ENCODE data around the gene MAPKBP1.

MAPKBP1 gene

DNA sequence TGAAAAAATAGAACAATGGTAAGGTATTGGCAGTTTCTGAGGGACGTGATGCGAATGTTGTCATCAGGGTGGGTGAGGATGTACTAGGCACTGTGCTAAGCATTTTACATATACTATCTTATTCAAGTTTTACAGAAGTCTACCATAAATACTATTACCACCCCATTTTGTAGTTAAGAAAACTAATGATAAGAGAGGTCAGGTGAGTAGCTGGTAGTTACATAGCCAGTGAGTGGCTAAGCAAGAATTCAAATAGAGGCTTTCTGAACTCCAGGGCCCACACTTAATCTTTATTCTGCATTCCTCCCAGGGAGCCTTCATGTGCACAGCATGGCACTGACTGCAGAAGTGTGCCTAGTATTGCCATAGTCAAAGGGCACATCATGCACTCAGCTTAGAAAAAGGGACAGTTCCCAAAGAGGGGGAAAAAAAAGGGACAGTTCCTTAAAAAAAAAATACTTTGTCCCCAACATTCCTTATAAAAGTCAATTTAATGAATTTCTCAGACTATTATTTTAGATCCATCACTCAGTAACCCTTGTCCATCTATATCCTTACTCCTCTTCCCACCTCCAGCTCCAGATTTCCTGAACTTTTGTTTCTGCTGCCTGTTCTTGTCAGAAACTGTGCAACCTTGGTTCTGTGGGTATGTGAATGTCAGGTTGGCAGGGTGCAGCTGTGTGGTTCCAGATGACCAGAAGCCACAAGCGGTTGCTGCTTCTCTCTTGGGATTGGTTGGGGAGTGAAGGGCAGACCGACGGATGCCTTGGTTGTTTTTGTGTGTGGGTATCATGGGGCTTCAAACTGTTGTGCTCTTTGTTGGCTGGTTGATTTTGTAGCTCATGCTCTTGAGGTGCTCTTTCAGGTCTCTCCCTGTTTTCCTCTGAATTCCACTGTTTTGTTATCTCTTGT, 8.3 kb downstream of the MAPKBP1 start:
- no peak for DNase-seq (ENCODE audit: low read depth in 1 of 2, low spot score in 1 of 2)

DNA sequence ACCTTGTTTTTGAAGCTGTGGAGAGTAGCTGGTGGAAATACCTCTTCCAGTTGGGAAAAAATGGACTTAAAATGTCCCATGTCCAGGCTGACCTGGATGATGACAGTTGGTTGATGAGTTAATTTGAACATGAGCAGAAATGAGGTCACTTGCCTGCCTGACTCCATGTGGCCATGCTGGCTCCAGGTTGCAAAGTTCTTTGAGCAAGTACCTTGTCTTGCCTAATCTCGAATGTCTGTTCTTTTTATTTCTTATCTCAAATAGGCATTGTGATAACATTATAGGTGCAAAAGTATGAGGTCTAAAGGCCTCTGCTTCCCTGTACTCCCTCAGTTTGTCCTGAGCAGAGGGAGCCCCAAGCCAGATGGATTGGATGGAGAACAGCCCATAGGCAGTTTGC, 9.0 kb downstream of the MAPKBP1 start:
- DNase-seq (ENCODE audit: low read depth in 1 of 2, low spot score in 1 of 2) = no peak

- DNase-seq (ENCODE audit: low read depth in 1 of 2, low spot score in 1 of 2) = no peak
These were observed 14.0 kb downstream of the MAPKBP1 start for GRCh38 chr15:41788262-41788661.

GRCh38 chr15:41789236-41789635, 15.0 kb downstream of the MAPKBP1 start:
- no peak for DNase-seq (ENCODE audit: low read depth in 1 of 2, low spot score in 1 of 2)

DNA sequence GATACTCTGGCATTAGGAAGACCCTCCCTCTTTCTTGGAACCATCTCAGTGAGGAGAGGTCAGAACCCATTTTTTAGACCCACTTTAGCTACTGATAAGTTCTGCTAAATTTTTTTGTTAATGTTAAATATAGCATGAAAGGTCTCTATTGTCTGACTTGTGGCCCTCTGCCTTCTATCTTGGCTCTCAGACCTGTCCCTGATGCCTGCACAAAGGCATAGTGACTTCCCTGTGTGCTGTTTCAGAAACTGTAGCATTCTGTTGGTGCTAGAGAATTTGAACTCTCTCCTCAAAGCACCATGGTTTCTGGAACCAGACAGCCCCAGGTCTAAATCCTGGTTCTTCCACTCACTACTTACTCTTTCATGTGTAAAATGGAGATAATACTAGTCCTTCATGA, 15.4 kb downstream of the MAPKBP1 start:
- DNase-seq (ENCODE audit: low read depth in 1 of 2, low spot score in 1 of 2) = no peak

GRCh38 chr15:41790169-41790568, 15.9 kb downstream of the MAPKBP1 start:
- no peak for DNase-seq (ENCODE audit: low read depth in 1 of 2, low spot score in 1 of 2)

GRCh38 chr15:41790756-41791546, 16.7 kb downstream of the MAPKBP1 start:
- DNase-seq (ENCODE audit: low read depth in 1 of 2, low spot score in 1 of 2) = no peak

DNA sequence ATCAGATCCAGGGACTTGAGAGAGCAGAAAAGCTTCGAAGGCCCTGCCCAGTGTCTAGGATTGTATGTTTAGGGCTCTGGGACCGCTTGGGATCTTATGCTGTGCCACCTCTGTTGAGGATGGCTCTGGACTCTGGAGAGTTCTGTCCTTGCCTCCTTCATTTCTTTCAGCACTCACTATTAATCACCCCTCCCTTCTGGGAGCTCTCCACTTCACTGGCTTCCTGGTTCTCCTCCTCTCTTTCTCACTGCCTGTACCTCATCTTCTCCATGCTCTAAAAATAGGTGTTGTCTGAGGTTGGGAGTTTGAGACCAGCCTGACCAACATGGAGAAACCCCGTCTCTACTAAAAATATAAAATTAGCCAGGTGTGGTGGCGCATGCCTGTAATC, 17.3 kb downstream of the MAPKBP1 start:
- DNase-seq (ENCODE audit: low read depth in 1 of 2, low spot score in 1 of 2) = no peak

DNA sequence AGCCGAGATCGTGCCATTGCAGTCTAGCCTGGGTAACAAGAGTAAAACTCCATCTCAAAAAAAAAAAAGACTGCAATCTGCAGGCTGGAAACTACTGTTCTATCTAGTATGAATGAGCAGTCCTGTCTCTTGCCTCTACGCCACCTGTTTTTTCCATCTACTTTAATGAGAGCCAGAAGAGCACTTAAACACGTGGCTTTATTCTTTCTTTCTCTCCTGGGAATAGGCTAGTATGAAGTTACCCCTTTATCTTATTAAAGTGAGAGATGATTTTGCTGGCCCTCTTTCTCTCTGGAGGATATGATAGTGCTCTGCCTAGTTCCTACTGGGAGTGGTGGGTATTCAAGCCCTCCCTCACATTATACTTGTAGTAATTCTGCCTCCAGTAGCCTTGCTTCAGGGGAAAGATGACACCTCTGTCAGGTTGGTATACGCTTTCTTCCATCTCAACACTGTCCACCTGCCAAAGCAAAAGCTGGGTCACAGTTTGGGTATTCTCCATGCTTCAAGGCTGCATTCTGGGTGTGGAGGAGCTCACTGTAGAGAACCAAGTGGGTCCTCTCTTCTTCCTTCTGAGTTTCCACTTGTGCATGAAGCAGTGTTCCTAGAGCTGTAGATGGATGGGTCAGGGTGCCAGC, 17.8 kb downstream of the MAPKBP1 start:
- DNase-seq (ENCODE audit: low read depth in 1 of 2, low spot score in 1 of 2) = no peak

- no peak for DNase-seq (ENCODE audit: low read depth in 1 of 2, low spot score in 1 of 2)
These were observed 19.8 kb downstream of the MAPKBP1 start for GRCh38 chr15:41794081-41794480.

DNA sequence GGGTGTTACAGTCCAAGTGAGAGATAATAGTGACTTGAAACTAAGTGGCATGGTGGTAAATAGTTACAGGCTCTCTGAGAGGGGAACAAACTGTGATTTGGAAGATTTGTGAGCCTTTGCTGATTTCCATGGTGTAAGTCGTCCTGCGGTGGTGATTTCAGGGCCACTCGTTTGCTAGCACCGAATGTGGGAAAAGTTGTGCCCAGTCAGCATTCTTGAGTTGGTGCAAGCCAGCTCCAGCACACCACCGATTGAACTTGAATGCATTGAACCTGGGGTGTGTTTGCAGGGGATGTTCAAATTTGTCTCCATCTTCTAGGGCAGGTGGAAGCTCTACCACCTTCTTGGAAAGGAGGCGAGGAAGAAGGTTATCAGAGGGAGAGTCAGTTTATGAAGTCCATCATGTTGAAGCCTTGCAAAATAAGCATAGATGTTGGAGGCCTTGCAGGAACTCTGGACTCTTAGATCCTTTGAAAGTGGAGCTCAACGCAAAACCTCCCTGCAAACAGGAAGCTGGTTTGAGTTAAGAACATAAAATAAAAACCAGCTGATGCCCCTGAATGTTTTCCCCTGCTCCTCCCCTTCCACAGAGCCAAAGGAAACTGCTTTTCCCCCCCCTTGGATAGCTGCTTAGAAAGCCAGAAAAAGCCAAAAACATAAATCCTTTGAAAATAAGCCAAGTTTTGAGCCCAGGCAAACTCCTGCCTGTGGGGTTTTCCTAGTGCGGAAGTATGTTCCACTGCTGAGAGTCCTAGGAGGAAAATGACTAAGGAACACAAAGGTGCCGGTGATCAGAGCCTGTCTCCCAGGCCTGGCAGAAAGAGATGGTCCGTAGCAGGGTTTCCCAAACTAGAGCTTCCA, 21.9 kb downstream of the MAPKBP1 start:
- DNase-seq (ENCODE audit: low read depth in 1 of 2, low spot score in 1 of 2) = no peak

- no peak for DNase-seq (ENCODE audit: low read depth in 1 of 2, low spot score in 1 of 2)
These were observed 23.1 kb downstream of the MAPKBP1 start for GRCh38 chr15:41797201-41797944.

DNA sequence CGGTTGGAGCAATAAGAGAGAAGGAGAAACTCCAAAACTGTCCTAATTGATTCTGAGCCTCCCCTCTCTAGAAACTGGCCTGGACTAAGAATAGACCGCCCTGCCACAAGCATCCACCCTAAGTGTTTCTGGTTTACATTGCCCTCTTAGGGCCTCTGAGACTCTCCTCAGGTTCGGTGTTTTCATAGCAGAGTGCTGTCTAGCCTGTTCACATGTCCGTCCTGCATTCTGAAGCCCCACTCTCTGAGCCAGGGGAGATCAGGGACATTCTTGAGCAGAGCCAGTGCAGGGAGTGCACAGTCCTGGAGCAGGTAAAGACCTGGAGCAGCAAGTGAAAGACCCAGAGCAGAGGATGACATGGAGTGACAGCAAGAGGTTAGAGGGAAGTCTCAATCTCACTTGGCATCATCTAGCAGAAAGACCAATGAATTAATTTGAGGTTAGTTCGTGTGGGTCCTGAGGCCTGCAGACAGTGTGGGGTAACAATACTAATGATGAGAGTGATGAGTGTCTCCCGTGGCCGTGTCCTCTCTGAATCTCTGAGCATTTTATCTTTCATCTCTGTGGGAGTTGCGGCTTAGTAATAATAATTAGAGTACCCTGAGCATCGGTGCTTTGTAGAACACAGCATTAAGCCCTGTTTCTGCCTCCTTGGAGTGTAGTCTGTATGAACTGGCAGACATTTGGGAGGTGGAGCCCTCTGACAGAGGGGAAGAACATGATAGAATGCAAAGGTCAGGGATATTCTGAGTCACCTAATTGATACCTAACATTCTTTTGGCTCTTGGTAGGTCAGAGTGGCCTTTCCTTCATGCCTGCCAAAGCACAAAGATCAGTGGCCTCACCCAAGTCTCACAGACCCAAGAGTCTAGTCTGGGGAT, 24.6 kb downstream of the MAPKBP1 start:
- no peak for DNase-seq (ENCODE audit: low read depth in 1 of 2, low spot score in 1 of 2)

- no peak for DNase-seq (ENCODE audit: low read depth in 1 of 2, low spot score in 1 of 2)
These were observed 25.2 kb downstream of the MAPKBP1 start for GRCh38 chr15:41799488-41799805.

DNA sequence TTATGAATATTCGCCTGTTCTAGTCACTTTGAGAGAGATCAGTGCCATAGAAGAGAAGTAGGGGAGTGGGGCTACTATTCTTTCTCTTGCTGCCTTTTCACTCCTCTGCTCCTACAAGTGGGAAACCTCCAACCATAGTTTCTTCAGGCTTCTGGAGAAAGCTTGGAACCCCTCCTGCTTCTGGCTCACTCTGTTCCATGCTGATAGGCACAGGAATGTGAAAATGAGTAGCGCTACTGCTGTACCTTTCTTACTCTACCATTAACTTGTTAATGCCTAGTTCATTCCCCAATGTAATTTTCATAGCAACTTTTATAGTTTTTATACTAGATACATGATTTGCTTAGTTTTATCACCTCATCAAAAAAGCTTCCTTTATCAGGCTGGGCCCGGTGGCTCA, 26.9 kb downstream of the MAPKBP1 start:
- no peak for DNase-seq (ENCODE audit: low read depth in 1 of 2, low spot score in 1 of 2)

DNA sequence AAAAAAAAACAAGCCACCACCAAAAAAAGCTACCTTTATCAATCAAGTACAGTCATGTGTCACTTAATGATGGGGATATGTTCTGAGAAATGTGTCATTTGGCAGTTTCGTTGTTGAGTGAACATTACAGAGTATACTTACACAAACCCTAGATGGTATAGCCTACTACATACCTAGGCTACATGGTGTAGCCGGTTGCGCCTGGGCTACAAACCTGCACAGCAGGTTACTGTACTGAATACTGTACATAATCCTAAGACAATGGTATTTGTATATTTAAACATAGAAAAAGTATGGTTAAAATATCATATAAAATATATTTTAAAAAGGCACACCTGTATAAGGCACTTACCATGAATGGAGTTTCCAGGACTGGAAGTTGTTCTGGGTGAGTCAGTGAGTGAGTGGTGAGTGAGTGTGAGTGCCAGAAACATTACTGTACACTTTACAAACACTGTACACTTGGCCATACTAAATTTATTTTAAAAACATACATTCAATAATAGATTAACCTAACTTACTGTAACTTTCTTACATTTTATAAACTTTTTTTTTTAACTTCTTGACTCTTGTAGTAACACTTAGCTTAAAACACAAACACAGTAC, 27.7 kb downstream of the MAPKBP1 start:
- no peak for DNase-seq (ENCODE audit: low read depth in 1 of 2, low spot score in 1 of 2)

- no peak for DNase-seq (ENCODE audit: low read depth in 1 of 2, low spot score in 1 of 2)
These were observed 30.1 kb downstream of the MAPKBP1 start for GRCh38 chr15:41804361-41804760.

GRCh38 chr15:41804916-41805666, 30.8 kb downstream of the MAPKBP1 start:
- no peak for DNase-seq (ENCODE audit: low read depth in 1 of 2, low spot score in 1 of 2)
